HG03280 (cell line): ENCODE results near the gene FBXL14.

ENCODE experiments used
- ATAC-seq: cut with Tn5 transposase; IDR thresholded peaks from one replicate; pipeline ENCODE4 v1.9.1; 2021; ENCODE audit warnings: mild to moderate bottlenecking, moderate library complexity; ENCODE audit not compliant: unreplicated experiment

The FBXL14 gene, protein sequence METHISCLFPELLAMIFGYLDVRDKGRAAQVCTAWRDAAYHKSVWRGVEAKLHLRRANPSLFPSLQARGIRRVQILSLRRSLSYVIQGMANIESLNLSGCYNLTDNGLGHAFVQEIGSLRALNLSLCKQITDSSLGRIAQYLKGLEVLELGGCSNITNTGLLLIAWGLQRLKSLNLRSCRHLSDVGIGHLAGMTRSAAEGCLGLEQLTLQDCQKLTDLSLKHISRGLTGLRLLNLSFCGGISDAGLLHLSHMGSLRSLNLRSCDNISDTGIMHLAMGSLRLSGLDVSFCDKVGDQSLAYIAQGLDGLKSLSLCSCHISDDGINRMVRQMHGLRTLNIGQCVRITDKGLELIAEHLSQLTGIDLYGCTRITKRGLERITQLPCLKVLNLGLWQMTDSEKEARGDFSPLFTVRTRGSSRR

GRCh38 chr12:1594261-1595025 lies at the start of gene FBXL14:
Gene FBXL14 (minus strand): TSS chr12:1594581. CDS start chr12:1594066, 515 bp downstream.
- ATAC-seq = peak; percentile 61

DNA sequence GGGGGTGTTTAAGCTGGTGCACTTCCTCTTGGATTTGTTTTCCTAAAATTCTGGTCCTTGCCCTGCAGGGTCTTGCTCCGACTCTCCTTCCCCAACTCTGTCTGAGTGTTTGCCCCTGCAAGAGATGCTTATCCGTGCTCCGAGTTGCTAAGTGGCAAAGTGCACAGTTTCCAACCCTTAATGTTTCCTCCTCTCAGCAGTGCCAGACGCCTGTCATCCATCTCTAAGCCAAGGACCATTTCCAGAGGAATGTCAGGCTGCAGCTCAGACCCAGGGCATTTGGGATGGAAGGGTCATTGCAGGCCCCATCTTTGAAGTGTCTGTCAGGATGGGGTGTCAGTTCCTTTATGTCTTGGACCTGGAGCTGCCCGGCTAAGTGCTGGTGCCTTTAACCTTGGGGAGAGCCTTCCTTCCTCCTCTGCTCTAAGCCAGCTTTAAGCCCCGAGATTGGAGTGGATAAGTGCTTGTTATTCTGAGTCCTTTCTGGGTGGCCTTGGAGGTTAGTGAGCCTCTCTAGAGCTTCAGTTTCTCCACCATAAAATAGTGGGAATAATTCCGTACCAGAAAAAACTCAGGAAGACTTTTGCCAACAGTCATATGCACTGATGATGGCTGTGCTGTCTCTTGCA lies 49.6 kb upstream of the FBXL14 start:
- no peak for ATAC-seq

DNA sequence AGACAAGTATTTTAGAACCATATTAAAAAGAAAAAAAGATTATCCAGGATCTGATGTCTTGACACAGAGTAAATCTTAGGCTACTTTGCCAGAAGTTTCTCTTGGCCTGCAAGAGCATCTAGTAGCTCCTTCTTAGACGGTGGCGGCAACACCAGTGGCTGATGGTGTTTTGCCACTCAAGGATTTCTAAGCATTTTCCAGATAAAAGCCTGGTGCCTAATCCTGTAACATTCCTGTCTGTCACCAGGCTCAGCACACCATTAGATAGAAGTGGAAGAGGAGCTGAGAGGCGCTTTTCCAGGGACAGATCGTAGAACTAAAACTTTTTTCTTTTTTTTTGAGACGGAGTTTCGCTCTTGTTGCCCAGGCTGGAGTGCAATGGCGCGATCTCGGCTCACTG lies 48.7 kb upstream of the FBXL14 start:
- no peak for ATAC-seq

DNA sequence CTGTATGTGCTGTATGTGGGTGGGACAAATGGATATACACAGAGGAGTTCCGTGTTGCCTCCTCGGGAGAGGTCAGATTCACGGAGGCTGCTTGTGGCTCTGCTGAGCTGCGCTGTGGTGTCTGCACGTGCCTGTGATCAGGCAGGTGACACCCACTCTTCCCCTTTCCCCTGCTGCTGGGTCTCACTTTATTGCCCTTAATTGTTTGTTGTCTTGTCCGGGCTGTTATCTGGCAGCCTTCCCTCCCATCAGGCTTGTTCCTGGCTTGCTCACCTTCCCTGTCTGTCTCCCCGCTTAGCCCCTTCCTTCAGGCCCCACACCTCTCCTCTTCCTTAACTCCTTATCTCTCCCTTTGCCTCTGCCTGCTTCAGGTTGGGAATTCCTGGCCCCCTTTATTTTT lies 48.1 kb upstream of the FBXL14 start:
- ATAC-seq = no peak

DNA sequence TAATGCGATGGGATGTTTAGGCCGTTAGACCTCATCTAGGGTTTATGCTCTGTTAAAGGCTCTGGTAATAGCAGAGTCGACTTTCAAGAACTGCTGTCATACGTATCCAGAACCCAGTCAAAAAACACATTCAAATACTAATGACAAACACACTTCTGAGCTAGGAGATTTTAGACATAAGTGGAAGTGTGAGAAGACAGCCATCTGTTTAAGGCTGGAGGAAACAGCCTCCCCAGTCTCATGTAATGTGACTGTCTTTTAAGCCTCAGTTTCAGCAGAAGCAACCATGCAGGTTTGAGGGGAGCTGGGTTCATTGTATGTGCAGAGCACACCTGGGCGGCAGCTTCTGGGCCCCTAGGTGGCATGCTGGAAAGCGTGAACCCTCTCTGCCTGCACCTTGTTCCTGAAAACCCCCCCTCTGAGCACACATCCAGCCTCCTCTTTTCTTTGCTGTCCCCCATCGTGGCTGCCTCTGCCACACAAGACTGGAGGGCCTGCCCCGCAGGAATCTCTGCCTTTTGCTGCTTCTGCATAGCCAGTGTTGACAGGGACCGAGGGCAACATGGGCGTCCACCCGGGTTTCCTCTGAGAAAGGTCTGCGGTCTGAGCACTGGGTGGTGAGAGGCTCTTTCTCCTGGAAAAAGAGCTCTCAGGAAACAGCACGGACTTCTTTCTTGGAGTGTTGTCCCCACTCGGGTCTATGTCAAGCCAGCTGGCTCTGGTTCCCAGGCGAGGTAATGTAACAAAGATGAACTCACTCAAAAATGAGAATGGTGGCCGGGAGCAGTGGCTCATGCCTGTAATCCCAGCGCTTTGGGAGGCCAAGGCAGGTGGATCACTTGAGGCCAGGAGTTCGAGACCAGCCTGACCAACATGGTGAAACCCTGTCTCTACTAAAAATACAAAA lies 46.2 kb upstream of the FBXL14 start:
- ATAC-seq = no peak

DNA sequence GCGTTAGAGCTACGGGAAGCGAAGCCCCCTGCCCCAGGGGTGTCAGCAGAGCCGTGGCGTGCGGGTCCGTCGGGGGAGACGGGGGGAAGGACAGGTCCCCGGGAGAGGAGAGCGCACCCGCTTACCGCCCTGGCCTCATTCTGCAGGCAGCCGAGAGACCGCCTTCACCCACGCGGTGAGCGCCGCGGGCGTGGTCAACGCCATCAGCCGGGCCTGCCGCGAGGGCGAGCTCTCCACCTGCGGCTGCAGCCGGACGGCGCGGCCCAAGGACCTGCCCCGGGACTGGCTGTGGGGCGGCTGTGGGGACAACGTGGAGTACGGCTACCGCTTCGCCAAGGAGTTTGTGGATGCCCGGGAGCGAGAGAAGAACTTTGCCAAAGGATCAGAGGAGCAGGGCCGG lies 45.2 kb upstream of the FBXL14 start:
- no peak for ATAC-seq

DNA sequence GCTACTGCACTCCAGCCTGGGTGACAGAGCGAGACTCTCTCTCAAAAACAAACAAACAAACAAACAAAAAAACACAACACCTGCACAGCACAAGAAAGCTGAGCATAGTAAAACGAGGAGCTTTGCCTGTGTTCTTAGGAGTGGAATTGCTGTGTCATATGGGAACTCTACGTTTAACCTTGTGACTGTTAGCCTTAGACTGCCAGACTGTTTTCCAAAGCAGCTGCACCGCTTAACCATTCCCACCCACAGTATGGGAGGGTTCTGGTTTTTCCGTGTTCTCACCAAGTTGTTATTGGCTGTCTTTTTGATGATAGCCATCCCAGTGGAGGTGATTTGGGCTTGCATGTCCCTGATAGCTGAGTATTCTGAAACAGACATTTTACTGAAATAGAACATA lies 43.8 kb upstream of the FBXL14 start:
- ATAC-seq = no peak

DNA sequence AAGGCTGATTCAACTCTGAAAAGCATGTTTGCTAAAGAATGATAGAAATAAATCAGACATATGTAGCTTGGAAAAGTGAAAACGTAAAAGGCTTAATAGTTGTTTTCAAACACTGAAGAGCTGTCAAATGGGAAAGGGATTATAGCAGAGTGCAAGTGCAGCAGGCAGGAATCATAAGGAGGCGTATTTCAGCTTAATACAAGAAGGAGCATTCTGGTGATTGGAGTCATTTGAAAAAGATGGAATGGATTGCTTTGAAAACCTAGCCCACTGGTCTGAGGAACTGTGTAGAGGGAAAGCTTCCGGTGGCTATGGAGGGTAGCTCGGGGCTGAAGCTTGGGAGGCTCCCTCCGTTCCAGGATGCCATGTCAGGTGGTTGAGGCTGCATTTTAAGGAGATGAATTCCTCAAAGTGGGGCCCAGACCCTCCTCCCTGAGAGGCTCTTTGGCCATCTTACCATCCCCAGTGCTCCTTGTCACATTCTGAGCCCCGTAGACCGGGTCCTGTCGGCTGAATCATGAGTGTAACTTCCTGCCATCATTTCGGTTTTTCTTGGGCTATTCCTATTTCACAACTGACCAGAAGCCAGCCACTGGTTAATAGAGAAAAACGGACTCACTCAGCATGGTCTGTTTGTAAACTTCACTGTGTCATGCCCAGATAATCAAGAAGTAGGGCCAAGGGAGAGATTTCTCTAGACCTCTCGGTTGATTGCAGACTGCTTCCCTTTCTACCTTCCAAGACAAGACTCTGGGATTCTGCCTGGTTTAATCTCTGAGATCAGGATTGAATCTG lies 41.1 kb upstream of the FBXL14 start:
- no peak for ATAC-seq

DNA sequence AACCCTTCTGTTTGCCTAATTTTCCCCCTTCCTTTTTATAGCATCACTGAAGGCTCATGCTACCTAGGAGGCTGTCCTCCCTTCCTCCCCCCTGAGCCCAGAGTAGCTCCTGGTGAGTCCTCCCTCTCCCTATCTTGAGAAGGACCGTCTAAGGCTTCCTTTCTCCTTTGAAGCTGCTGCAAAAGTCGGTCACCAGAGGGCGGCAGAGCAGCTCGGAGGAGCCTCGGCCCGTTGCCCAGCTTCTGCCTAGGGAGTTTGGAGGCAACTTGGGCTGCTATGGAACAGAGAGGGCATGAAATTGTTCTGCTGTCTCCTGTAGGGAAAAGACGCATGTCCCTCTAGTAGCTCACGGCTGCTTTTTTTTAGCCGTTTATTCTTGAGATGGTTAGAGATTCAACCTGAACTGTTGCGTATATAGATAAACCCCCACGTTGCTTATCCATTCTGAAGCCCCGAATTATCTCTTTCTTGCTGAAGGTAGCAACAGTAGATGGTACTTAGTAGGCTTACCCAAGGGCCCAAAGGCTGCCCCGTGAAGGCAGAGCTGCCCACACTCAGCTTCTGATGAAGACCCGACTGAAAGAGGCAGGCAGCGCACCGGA lies 40.3 kb upstream of the FBXL14 start:
- ATAC-seq = no peak

DNA sequence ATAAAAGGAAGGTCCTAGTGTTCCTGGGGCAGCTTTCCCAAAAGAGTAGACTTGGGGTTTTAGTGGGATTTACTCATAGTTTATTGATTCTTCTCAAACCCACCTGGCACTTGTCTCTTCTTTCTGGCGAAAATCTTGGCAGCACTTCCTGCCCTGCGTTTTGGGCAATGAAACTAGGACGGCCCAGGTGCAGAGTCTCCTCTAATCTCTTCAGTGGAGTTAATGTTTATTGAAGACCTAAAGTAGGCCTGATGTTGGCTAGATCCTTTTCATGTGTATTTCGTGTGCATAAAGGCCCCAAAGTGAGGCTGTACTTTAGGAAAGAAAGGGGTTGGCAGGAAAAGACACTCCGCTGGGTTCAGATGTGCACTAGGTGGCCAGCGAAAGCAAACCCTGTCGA lies 39.8 kb upstream of the FBXL14 start:
- ATAC-seq = no peak

DNA sequence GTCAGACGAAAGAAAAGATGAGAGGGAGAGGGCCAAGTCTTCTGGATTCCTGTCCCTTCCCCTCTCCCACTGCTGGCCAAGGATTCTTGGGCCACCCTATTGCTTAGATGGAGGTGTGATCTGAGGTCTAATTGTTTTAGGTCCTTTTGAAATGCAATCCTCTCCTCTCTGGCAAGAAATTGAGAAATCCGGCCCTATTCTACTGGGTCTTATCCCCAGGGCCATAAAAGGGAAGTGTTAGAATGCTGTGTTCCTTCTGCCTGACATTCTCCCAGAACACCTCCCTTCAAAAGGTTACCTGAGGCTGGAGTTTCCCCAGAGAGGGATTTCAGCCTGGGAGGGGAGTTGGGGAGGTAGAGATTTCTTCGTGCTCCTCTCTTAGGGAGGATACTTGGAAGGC lies 39.1 kb upstream of the FBXL14 start:
- no peak for ATAC-seq

- no peak for ATAC-seq
Measured at GRCh38 chr12:1632702-1633101, 38.3 kb upstream of the FBXL14 start.

- ATAC-seq = no peak
Measured at GRCh38 chr12:1630827-1631591, 36.6 kb upstream of the FBXL14 start.

- ATAC-seq = no peak
Measured at GRCh38 chr12:1630133-1630826, 35.9 kb upstream of the FBXL14 start.

DNA sequence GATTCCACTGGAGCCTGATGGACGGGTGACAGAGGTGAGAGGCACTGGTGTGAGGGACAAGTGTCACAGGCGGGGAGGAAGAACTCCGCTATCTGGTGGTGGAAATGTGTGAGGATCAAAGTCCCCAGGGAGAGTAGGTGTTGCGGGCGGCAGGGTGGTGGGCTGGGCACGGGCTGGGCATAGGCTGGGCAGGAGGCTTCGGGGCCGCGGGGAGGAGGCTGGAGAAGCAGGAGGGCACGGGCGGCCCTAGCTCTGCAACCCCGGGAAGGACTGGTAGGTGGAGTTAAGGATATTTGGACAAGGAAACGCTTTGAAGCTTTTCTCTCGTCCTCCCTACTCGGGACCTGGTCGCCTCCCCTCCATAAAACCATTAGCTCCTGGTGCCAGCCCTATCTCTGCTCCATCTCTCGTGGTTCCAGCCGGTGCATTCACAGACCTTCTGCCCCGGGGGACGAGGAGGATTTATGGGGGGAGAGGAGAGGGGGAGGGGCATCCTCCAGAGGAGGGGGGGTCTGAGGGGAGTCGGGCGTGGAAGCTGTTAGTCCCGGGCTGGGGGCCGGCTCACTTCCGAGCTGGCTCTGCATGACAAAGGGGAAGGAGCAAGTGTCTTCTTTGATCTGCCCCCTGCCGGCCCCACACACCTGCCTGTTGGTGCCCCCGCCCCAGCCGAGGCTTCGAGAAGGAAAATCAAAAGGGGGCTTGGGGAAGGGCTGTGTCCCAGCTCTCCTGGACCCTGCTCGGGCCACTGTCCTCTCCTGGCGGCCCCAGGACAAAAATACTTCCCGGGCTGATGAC lies 35.2 kb upstream of the FBXL14 start:
- ATAC-seq = no peak

- ATAC-seq = no peak
Measured at GRCh38 chr12:1628666-1629337, 34.4 kb upstream of the FBXL14 start, which contains the start of gene WNT5B. Gene WNT5B (plus strand): TSS chr12:1629231. CDS start chr12:1631355, 2,124 bp downstream.

GRCh38 chr12:1622406-1622805 lies 28.0 kb upstream of the FBXL14 start:
- ATAC-seq = no peak
